MM.1S (cell line): ENCODE measurements around the gene PDE10A.

Experiments
- CTCF ChIP-seq: fragments of 300-600 bp; sonication (generic); IDR thresholded peaks from 2 replicates; pipeline ENCODE4 v1.5.1; 2016; ENCODE audit warnings: antibody characterized with exemption, low read length, mixed read lengths
- EZH2 ChIP-seq: fragments of 300-600 bp; sonication (generic); optimal IDR thresholded peaks from 2 replicates; pipeline ENCODE3; 2017; ENCODE audit warnings: low read depth, mild to moderate bottlenecking, antibody characterized with exemption, low read length, mixed read lengths

GRCh38 chr6:165656581-165657324 lies 6.3 kb downstream of the PDE10A start:
- TF ChIP-seq EZH2 (no peak), CTCF (no peak)
